HG02588 (cell line): ENCODE measurements around the gene PTPN14.

ENCODE experiments used
- ATAC-seq: cut with Tn5 transposase; IDR thresholded peaks from one replicate; pipeline ENCODE4 v1.9.1; 2021; ENCODE audit warnings: mild to moderate bottlenecking, moderate library complexity; ENCODE audit not compliant: unreplicated experiment

PTPN14 gene

GRCh38 chr1:214438530-214438929, 112.9 kb downstream of the PTPN14 start:
- ATAC-seq: peak; percentile 32

- ATAC-seq: no peak
Observed at GRCh38 chr1:214438075-214438474, 113.3 kb downstream of the PTPN14 start.

- no peak for ATAC-seq
Observed at GRCh38 chr1:214435867-214436266, 115.5 kb downstream of the PTPN14 start.

- ATAC-seq: no peak
Observed at GRCh38 chr1:214432245-214432644, 119.2 kb downstream of the PTPN14 start.

GRCh38 chr1:214429951-214430770, 121.2 kb downstream of the PTPN14 start:
- ATAC-seq: no peak

- ATAC-seq: peak; percentile 95
Observed at GRCh38 chr1:214427871-214428277, 123.5 kb downstream of the PTPN14 start.

GRCh38 chr1:214426426-214426812, 125.0 kb downstream of the PTPN14 start:
- no peak for ATAC-seq

GRCh38 chr1:214425716-214426425, 125.5 kb downstream of the PTPN14 start:
- ATAC-seq: no peak

GRCh38 chr1:214425101-214425500, 126.3 kb downstream of the PTPN14 start:
- no peak for ATAC-seq

- no peak for ATAC-seq
Observed at GRCh38 chr1:214423045-214423444, 128.4 kb downstream of the PTPN14 start.

GRCh38 chr1:214422137-214422671, 129.2 kb downstream of the PTPN14 start:
- no peak for ATAC-seq

GRCh38 chr1:214420833-214421232, 130.6 kb downstream of the PTPN14 start:
- ATAC-seq: no peak

- ATAC-seq: no peak
Observed at GRCh38 chr1:214420341-214420740, 131.1 kb downstream of the PTPN14 start.

GRCh38 chr1:214419650-214420049, 131.8 kb downstream of the PTPN14 start:
- ATAC-seq: no peak

GRCh38 chr1:214418391-214418790, 133.0 kb downstream of the PTPN14 start:
- no peak for ATAC-seq

GRCh38 chr1:214417545-214418210, 133.7 kb downstream of the PTPN14 start:
- no peak for ATAC-seq

- no peak for ATAC-seq
Observed at GRCh38 chr1:214416858-214417257, 134.5 kb downstream of the PTPN14 start.

- ATAC-seq: no peak
Observed at GRCh38 chr1:214416417-214416816, 135.0 kb downstream of the PTPN14 start.

- ATAC-seq: no peak
Observed at GRCh38 chr1:214415131-214415530, 136.3 kb downstream of the PTPN14 start.

GRCh38 chr1:214414691-214415090, 136.7 kb downstream of the PTPN14 start:
- ATAC-seq: no peak

- no peak for ATAC-seq
Observed at GRCh38 chr1:214413315-214413714, 138.1 kb downstream of the PTPN14 start.
